Astrocyte of the spinal cord (primary cell): ENCODE measurements around the gene DDX31.

Experiments
- DNase-seq: peaks from one replicate; pipeline ENCODE4 v3.0.0; 2011; ENCODE audit warnings: low read depth, low spot score
- H3K4me3 ChIP-seq: 2 replicates; pipeline ENCODE4 v1.5.1; 2011; ENCODE audit warnings: low read depth, mild to moderate bottlenecking, low read length, moderate library complexity
- CTCF ChIP-seq: IDR thresholded peaks from 2 replicates; pipeline ENCODE4 v1.5.1; 2012; ENCODE audit warnings: low read depth, mild to moderate bottlenecking, low read length, inconsistent platforms
- in situ Hi-C: cut with HindIII; loops from 2 replicates; pipeline ENCODE4 v1.10.0; 2017; ENCODE audit warnings: low sequenced_read_pairs

The DDX31 gene

GRCh38 chr9:132651259-132651658, 18.5 kb downstream of the DDX31 start:
- in situ Hi-C loops: no loop called here
- DNase-seq: peak; percentile 97
- no peak overlapping the region for H3K4me3 ChIP-seq
- TF ChIP-seq CTCF: peak; percentile 69

GRCh38 chr9:132648685-132649084, 21.1 kb downstream of the DDX31 start:
- no peak overlapping the region for H3K4me3 ChIP-seq
- TF ChIP-seq CTCF: no peak
- in situ Hi-C loops: no loop called here
- no peak for DNase-seq

- no peak for TF ChIP-seq CTCF
- DNase-seq: no peak
- no peak overlapping the region for H3K4me3 ChIP-seq
- in situ Hi-C loops: no loop called here
Measured at GRCh38 chr9:132648283-132648682, 21.5 kb downstream of the DDX31 start.

- in situ Hi-C loops: no loop called here
Measured at GRCh38 chr9:132647806-132648205, 22.0 kb downstream of the DDX31 start.

GRCh38 chr9:132647355-132647754, 22.4 kb downstream of the DDX31 start:
- no peak overlapping the region for H3K4me3 ChIP-seq
- DNase-seq: peak; percentile 99
- TF ChIP-seq CTCF: no peak
- in situ Hi-C loops: no loop called here

More at GRCh38 chr9:132647806-132648205, 22.0 kb downstream of the DDX31 start:
- H3K4me3 ChIP-seq: no peak overlapping the region
- no peak for TF ChIP-seq CTCF
- DNase-seq: no peak

GRCh38 chr9:132646726-132647125, 23.1 kb downstream of the DDX31 start:
- in situ Hi-C loops: no loop called here
- no peak for TF ChIP-seq CTCF
- no peak for DNase-seq
- H3K4me3 ChIP-seq: no peak overlapping the region

- TF ChIP-seq CTCF: no peak
- H3K4me3 ChIP-seq: no peak overlapping the region
- DNase-seq: no peak
- in situ Hi-C loops: no loop called here
Measured at GRCh38 chr9:132645711-132646110, 24.1 kb downstream of the DDX31 start.
